Hindlimb muscle (tissue), 1 donor: ENCODE results near the gene TTLL4. TPM values are rescaled to one million over a fixed set of nuclear protein-coding genes. Genes with fewer than 3 reads are reported as not detected.

ENCODE experiments used
- DNase-seq: peaks from one replicate; pipeline ENCODE4 v3.0.0-alpha.2; 2013
- polyA plus RNA-seq: library from polyadenylated mRNA; unstranded; fragments of 120-200 nt; gene quantifications from one replicate; pipeline ENCODE4 v1.2.1, GENCODE V29; 2013; ENCODE audit not compliant: insufficient read length

The TTLL4 gene
- polyA plus RNA-seq, 1 donor = 26.8 TPM

DNA sequence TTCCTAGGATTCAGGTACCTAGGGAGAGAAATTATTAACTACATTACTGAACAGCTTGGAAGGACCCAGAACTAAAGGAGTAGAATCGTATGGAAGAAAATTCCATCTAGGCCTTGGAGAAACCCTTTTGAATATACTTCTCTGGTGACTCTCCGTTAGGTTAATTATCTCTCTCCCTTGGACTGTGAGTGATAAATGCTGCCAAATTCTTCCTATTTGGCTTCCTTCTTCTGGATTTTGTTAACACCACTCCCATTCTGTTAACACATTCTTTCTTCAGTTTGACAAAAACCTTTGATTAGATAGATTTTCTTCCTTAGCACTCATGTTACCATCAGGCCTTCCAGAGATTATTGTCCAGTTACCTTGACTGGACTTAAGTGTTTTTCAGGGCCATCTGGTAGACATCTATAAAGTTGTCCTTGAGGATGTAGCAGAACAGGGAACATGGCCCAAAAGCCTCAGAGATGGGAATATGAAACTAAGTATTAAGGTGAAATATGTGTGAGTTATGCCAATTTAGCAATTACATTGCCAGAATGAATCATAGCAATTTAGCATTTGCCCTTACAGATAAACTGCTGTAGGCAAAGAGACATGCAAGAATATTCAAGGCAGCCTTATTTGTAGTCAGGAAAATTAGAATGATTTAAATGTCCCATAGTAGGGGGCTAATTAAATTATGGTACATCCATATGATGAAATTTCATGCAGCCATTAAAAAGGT is 78.1 kb downstream of the TTLL4 start:
- DNase-seq = no peak

DNA sequence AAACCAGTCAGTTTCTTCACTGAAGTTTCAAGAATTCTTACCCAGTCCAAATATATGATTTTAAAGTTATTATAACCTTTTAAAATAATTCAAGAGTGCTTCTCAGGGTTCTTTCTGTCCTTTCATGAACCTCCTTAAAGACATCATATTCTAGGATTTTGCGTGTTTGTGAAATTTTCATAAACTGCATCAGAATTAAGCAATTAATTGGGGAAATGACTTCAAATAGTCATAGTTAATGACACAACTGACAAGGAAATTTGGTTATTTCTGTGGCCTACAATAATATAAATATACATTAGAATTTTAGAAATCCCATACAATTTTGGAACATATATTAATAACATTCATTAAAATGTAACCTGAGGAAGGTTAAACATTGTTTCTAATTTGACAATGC is 81.8 kb downstream of the TTLL4 start:
- no peak for DNase-seq

DNA sequence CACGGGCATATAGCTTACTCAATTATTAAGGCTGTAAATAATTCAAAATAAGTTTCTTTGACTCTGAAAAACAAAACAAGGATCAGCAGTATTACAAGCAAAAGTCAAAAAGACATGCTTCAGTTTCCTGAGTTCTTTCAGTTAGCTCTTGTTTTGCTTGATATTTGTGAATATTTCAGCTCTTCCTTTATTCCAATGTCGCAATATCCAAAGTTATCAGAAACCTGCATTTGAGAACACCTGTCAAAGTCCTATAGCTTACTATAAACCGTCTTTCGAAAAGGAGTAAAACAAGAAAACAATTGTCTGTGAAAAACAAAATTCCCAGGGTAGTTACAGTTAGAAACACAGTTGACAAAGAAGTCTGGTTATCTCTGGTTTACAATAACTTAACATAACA is 86.1 kb downstream of the TTLL4 start:
- DNase-seq = no peak

DNA sequence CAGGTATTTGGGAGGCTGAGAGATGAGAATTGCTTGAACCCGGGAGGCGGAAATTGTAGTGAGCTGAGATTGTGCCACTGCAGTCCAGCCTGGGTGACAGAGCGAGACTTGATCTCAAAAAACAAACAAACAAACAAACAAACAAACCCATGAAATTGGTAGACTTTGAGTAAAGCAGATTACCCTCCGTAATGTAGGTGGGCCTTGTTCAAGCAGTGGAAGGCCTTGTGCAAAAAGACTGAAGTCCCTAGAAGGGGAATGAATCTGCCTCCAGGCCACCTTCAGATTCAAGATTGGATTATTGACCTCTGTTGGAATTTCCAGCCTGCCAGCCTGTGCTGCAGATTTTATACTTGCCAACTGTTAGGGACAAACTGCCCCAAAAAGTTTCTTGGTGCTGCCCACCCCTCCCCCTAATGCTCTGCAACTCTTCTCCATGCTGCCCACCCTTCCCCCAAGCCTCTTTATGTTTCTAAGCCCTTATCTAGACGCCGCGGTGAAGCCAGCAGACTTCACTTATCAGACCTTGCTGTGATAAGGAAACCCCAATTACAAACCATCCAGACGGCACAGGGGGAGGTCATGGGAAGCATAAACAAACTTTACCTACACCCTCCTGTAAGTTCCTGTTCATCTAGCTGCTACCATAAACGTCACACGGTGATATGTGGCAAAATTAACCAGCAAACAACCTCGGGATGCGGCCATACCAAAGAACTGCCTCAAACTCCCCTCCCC is 88.3 kb downstream of the TTLL4 start:
- DNase-seq = no peak

DNA sequence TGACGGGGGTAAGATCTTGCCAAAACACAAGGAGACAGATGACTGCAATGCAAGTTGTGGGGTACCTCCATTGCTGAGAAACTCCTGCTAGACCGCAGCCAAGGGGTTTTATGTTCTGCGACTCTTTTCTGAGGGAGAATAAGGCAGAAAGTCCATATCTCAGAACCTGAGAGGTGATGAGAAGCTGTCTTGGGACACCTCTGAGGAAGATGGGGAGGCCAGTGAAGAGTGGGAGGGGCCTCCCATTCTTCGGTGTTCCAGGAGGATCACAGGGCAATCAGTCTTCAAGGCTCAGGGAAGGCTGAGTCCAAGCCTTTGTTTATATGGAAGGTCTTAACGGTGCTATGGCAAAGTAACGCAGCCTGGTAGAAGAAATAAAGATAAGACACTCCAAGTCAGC is 89.4 kb downstream of the TTLL4 start:
- DNase-seq = no peak

DNA sequence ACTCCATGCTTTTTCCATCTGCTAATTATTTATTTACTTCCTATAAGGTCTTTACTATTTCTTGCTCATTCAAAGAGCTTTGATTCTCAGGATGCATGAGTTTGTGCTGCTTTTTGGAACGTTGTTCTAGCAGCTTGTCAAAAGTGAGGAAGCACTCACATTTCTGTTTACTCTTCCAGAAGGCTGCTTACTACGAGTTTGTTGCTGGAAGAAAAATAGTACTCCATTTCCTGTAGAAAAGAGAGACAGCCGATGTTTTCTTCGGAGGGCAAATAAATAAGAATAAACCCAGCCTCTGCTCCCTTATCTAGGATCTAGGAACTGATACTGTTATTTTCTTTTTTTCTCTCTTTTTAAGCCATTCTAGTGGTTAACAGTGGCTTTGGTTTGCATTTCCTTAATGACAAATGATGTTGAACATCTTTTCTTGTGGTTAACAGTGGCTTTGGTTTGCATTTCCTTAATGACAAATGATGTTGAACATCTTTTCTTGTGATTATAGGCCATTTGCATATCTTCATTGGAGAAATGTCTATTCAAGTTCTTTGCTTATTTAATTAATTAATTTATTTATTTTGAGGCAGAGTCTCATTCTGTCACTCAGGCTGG is 91.9 kb downstream of the TTLL4 start:
- DNase-seq = no peak

DNA sequence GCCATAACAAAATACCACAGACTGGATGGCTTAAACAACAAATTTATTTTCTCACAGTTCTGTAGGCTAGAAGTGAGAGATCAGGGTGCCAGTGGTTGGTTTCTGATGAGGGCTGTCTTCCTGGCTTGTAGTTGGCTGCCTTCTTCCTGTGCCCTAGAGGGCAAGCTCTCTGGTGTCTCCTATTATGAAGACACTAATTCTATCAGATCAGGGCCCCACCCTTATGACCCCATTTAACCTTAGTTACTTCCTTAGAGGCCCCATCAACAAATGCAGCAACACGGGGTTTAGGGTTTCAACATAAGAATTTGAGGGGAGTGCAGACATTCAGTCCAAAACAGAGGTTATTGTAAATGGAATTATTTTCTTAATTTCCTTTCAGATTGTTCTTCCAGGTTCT is 94.2 kb downstream of the TTLL4 start:
- no peak for DNase-seq

Other genes starting within 250 kb of the TTLL4 start
- gene USP37, start 142.5 kb upstream of the TTLL4 start, polyA plus RNA-seq = 10.1 TPM
- 38.7 TPM for gene CNOT9, start 142.0 kb upstream of the TTLL4 start, polyA plus RNA-seq
- gene PLCD4, start 102.9 kb upstream of the TTLL4 start, polyA plus RNA-seq = 61.5 TPM
- gene ZNF142, start 51.2 kb upstream of the TTLL4 start, polyA plus RNA-seq = 16.8 TPM
- gene BCS1L, start 51.2 kb upstream of the TTLL4 start, polyA plus RNA-seq = 38.9 TPM
- 29.4 TPM for gene RNF25, start 38.8 kb upstream of the TTLL4 start, polyA plus RNA-seq
- gene STK36, start 38.7 kb upstream of the TTLL4 start, polyA plus RNA-seq = 28.0 TPM
- gene CYP27A1, start 71.3 kb downstream of the TTLL4 start, polyA plus RNA-seq = 25.4 TPM
- 44.4 TPM for gene PRKAG3, start 121.0 kb downstream of the TTLL4 start, polyA plus RNA-seq
- 0.45 TPM for gene WNT6, start 149.0 kb downstream of the TTLL4 start, polyA plus RNA-seq
- 0.23 TPM for gene WNT10A, start 170.0 kb downstream of the TTLL4 start, polyA plus RNA-seq
- not detected for gene CDK5R2, start 248.8 kb downstream of the TTLL4 start, polyA plus RNA-seq